Memory B cell (primary cell): ENCODE results near the gene UNC119B.
"Not testable (repeated sequence)": the region's sequence is repeated elsewhere in the genome, so short reads cannot be mapped to it uniquely, and the experiment has no call there.

Experiments
- ATAC-seq: fragments of 150-1000 bp; cut with Tn5 transposase; 2 replicates; pipeline ENCODE4 v1.10.0; 2021; ENCODE audit warnings: low read depth, mild to moderate bottlenecking, moderate library complexity
- DNase-seq, 2 donors: peaks; one replicate each; pipeline ENCODE4 v3.0.0; 2022; ENCODE audit warnings: low spot score in 2 of 2
- H3K27ac Mint-ChIP-seq: one replicate; pipeline ENCODE4 v1.8.0; 2022; ENCODE audit warnings: mild to moderate bottlenecking, moderate library complexity, mixed read lengths
- H3K27me3 Mint-ChIP-seq: one replicate; pipeline ENCODE4 v1.8.0; 2022; ENCODE audit warnings: mixed read lengths
- H3K36me3 Mint-ChIP-seq: one replicate; pipeline ENCODE4 v1.8.0; 2022; ENCODE audit warnings: mild to moderate bottlenecking, mixed read lengths
- H3K4me1 Mint-ChIP-seq: one replicate; pipeline ENCODE4 v1.8.0; 2022; ENCODE audit warnings: mixed read lengths
- H3K4me3 Mint-ChIP-seq: one replicate; pipeline ENCODE4 v1.8.0; 2022; ENCODE audit warnings: mild to moderate bottlenecking, moderate library complexity, mixed read lengths
- H3K9me3 Mint-ChIP-seq: one replicate; pipeline ENCODE4 v1.8.0; 2022; ENCODE audit warnings: mixed read lengths

The UNC119B gene

DNA sequence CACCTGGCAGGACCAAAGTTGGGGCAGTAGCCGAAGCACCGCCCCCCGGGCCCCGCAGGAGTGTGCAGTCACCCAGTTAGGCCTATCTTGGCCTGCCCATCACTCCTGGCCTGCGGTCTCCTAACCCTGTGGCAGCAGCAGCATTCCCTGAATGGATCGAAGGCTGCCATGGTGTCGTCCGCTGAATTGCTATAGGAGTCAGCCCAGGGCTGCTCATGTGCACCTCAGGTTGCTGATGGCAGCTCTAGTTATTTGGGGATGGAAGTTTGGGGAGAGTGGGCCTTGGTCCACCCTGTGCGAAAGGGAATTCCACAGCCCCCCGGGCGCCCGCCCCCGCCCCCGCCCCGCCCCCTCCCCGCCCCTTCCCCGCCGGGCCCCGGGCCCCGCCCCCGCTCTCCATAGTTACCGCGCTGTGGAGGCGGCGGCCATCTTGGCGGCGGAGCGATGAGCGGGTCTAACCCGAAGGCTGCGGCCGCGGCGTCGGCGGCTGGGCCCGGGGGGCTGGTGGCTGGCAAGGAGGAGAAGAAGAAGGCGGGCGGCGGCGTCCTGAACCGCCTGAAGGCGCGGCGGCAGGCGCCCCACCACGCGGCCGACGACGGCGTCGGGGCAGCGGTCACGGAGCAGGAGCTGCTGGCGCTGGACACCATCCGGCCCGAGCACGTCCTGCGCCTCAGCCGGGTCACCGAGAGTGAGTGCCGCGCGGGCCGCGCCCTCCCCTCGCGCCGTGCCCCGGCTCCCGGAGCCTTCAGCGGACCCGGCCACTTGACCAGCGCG, at the start of gene UNC119B:
Gene UNC119B, plus strand, starts transcription at position 428 of the 774 bp plus-strand sequence. Its CDS starts 17 bp downstream, at position 445.
- no peaks in the 10 kb centered on the region for H3K9me3 Mint-ChIP-seq
- peak within 1 kb of the TSS; percentile 90 for H3K4me3 Mint-ChIP-seq
- peak within 1 kb of the TSS; percentile 78 for H3K27ac Mint-ChIP-seq
- H3K27me3 Mint-ChIP-seq = no peaks in the 10 kb centered on the region
- peaks cover 5% of the 10 kb centered on the region for H3K36me3 Mint-ChIP-seq
- DNase-seq = peak; percentile 50 to 64
- H3K4me1 Mint-ChIP-seq = peaks cover 21% of the 10 kb centered on the region
- peak; percentile 87 for ATAC-seq

DNA sequence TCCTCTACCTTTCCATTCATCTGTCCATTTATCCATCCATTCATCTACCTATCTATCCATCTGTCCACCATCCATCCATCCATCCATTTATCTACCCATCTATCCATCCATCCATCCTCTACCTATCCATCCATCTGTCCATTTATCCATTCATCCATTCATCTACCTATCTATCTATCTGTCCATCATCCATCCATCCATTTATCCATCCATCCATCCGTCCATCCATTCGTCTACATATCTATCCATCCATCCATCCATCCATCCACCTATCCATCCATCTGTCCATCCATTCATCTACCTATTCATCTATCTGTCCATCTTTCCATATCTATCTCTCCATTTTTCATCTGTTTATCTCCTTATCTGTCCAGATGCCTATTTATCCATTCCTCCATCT, 48.8 kb upstream of the UNC119B start:
- Mint-ChIP-seq H3K27me3 (peaks cover 2% of the 10 kb centered on the region), H3K4me3 (no peak overlapping the region), H3K36me3 (no peaks in the 10 kb centered on the region), H3K27ac (no peak overlapping the region), H3K4me1 (peaks cover 14% of the 10 kb centered on the region), H3K9me3 (no peaks in the 10 kb centered on the region)
- ATAC-seq = no peak
- no peak for DNase-seq

DNA sequence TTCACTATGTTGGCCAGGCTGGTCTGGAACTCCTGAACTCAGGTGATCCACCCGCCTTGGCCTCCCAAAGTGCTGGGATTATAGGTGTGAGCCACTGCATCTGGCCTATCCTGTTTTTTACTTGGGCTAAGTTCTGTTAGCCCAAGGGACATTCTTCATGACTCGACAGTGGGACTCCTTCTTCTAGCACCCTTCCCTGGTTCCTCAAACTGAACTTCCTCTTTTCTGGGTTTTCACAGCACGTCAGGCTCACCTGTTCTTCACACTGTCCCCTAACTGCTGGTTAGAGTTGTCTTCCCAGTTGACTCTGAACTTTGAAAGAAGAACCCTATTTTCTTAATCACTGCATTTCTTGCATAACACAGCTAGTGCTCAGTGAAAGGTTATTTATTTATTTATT, 47.4 kb upstream of the UNC119B start:
- Mint-ChIP-seq H3K27ac (no peak overlapping the region), H3K4me1 (peaks cover 17% of the 10 kb centered on the region)

DNA sequence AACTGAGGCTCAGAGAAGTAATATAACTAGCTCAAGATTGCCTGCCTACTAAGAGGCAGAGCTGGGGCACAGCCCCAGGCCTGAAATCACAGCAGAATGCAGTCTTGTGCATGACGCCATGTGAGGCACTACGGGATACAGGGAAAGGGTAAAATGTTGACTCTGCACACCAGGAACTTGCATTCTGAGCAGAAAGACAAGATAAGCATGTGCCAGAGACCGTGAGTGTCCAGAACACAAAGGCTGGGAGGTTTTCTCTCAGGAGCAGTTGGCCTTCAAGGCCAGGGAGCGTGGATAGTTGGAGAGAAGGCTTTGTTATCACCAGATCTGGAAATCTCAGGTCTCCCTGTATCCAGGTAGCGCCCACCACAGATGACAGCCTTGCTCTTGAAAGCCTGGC, 46.5 kb upstream of the UNC119B start:
- Mint-ChIP-seq H3K27ac (no peak overlapping the region), H3K4me3 (no peak overlapping the region), H3K4me1 (peaks cover 22% of the 10 kb centered on the region), H3K9me3 (no peaks in the 10 kb centered on the region), H3K36me3 (no peaks in the 10 kb centered on the region), H3K27me3 (peaks cover 2% of the 10 kb centered on the region)
- DNase-seq = no peak
- no peak for ATAC-seq

More for the DNA sequence above, 47.4 kb upstream of the UNC119B start:
- Mint-ChIP-seq H3K4me3 (peak overlapping the region; percentile 52), H3K36me3 (no peaks in the 10 kb centered on the region), H3K9me3 (no peaks in the 10 kb centered on the region), H3K27me3 (peaks cover 2% of the 10 kb centered on the region)
- ATAC-seq (peak; percentile 100), DNase-seq (peak in 1 of 2 donors; percentile 72)

DNA sequence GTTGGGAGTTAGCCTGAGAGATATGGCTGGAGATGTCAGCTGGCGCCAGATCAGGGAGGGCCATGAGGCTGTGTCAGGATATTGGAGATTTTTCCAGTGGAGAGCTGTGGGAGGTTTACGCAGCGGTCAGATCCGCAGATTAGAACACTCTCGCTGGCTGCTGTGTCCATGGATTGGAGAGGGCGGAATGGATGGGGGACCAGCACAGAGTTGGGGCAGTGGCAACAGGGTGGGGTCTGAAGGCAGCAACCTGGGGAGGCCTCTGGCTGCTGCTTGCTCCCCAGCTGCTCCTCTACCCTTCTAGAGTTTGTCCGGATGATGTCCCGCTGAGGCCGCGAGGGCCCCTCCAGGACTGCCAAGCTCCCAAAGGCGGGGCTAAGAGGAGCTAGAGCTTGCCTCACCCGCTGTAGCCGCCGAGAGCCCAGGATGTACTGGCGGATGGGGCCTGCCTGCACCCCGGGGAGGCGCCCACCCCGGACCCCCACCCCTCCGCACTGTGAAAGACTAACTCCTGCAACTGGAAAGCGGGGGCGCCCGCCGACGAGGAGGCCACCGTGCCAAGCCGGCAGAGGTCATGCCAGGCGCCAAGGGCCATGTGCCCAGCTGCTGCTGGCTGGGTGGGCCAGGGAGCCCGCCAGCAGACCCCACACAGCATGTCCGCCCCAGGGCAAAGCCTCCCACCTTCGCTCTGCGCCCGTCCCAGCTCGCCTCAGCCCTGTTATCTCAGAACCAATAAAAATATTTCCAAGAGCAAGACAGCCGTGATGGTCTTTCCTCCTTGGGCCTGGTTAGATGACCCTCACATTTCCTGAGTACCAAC, 43.5 kb upstream of the UNC119B start:
- Mint-ChIP-seq H3K4me1 (peaks cover 36% of the 10 kb centered on the region), H3K4me3 (no peak overlapping the region), H3K36me3 (no peaks in the 10 kb centered on the region), H3K27me3 (no peaks in the 10 kb centered on the region), H3K27ac (peak overlapping the region; percentile 7), H3K9me3 (no peaks in the 10 kb centered on the region)
- ATAC-seq (no peak), DNase-seq (no peak)

DNA sequence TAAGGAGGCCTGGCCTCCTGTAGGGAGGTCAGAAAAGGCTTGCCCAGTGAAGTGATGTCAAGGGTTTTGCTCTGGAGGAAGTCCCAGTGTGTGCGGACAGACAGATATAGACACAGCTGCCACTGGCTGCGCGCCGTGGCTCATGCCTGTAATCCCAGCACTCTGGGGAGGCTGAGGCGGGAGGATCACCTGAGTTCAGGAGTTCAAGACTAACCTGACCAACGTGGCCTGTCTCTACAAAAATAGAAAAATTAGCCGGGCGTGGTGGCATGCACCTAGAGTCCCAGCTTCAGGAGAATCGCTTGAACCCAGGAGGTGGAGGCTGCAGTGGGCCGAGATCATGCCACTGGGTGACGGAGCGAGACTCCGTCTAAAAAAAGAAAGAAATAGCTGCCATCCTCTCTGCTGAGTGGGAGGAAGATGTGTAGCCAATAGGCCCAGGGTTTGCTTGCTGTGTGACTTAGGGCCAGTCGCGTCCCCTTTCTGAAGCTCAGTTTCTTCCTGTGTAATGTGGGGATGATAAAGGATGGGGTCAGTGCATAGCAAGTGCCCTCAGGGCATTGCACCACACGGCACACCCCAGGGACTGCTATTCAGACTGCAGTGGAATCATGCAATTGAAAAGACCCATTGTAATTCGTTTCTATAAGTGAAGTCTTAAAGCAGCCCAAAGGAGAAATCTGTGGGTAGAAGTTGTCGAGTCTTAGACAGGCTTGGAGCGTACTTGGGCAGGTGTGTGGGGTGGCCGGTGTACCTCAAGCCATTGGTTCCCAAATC, 42.0 kb upstream of the UNC119B start:
- peaks cover 32% of the 10 kb centered on the region for H3K4me1 Mint-ChIP-seq
- no peaks in the 10 kb centered on the region for H3K36me3 Mint-ChIP-seq
- H3K4me3 Mint-ChIP-seq = no peak overlapping the region
- no peaks in the 10 kb centered on the region for H3K27me3 Mint-ChIP-seq
- no peak for DNase-seq
- no peak for ATAC-seq
- H3K27ac Mint-ChIP-seq = no peak overlapping the region
- H3K9me3 Mint-ChIP-seq = no peaks in the 10 kb centered on the region

DNA sequence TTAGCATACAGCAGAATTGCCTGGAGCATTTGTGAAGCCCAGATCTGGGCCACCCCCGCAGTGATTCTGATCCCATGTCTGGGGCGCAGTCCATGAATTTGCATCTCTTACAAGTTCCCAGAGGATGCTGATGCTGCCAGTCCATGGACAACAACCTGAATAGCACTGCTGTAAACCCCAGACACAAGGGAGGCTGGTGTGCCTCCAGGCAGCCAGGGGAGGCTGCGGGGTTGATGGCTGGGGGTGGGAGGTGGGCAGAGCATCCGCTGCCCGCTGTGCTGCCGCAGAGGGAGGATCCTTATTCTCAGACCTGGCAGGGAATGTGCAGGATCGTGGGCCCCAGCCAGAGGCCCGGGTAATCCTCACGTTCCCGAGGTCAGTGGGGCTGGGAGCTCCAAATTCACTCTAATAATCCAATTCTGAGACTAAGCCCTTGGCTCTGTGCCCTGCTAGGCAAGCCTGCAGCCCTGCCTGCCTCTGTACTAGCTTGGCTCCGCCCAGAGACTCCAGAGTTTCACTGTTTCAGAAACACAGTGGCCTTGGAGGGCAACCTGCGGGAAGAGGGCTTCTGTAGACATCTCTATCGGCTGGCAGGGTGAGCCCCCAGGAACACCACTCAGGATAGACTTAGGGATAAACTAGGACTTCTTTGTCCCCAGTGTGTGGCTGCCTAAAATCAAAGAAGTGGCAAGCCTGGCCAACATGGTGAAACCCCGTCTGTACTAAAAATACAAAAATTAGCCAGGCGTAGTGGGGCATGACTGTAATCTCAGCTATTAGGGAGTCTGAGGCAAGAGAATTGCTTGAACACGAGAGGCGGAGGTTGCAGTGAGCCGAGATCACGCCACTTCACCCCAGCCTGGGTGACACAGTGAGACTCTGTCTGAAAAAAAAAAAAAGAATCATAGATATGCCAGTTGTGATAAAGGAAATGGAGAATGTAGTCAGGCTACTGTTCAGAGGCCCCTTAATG, 41.1 kb upstream of the UNC119B start:
- Mint-ChIP-seq H3K9me3 (no peaks in the 10 kb centered on the region), H3K4me3 (peak overlapping the region; percentile 66), H3K36me3 (no peaks in the 10 kb centered on the region), H3K27ac (no peak overlapping the region), H3K4me1 (peaks cover 31% of the 10 kb centered on the region), H3K27me3 (no peaks in the 10 kb centered on the region)
- DNase-seq (peak in 1 of 2 donors; percentile 51), ATAC-seq (peak; percentile 75)

DNA sequence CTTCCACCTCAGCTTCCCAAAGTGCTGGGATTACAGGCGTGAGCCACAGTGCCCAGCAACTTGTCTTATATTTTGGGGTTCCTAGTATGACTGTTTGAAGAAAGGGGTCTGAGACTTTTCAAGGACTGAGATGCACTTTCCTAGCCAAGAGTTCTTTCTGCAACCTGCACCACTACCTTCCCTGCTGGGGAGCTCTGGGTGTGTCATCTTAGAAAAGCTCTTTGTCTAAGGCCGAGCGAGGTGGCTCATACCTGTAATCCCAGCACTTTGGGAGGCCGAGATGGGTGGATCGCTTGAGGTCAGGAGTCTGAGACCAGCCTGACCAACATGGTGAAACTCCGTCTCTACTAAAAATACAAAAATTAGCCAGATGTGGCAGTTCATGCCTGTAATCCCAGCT, 40.0 kb upstream of the UNC119B start:
- H3K36me3 Mint-ChIP-seq, ATAC-seq, DNase-seq, H3K9me3 Mint-ChIP-seq, H3K27me3 Mint-ChIP-seq, H3K27ac Mint-ChIP-seq, H3K4me3 Mint-ChIP-seq: not testable (repeated sequence)
- peaks cover 34% of the 10 kb centered on the region for H3K4me1 Mint-ChIP-seq

DNA sequence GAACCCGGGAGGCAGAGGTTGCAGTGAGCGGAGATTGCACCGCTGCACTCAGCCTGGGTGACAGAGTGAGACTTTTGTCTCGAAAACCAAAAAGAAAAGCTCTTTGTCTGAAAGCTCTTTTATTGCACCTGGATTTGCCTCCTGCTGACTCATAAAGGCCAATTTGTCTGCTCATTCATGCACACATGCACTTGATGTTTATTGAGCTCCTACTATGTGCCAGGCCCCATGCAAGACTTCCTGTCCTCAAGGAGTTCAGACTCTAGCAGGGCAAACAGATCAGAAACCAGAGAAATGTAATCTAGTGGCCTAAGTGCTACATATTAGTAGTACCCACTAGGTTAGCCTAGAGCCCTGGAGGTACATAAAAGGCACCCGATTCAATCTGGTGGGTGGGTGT, 39.6 kb upstream of the UNC119B start:
- no peaks in the 10 kb centered on the region for H3K27me3 Mint-ChIP-seq
- no peaks in the 10 kb centered on the region for H3K36me3 Mint-ChIP-seq
- no peak overlapping the region for H3K27ac Mint-ChIP-seq
- H3K4me3 Mint-ChIP-seq = no peak overlapping the region
- DNase-seq (no peak), ATAC-seq (no peak)
- peaks cover 36% of the 10 kb centered on the region for H3K4me1 Mint-ChIP-seq
- no peaks in the 10 kb centered on the region for H3K9me3 Mint-ChIP-seq

DNA sequence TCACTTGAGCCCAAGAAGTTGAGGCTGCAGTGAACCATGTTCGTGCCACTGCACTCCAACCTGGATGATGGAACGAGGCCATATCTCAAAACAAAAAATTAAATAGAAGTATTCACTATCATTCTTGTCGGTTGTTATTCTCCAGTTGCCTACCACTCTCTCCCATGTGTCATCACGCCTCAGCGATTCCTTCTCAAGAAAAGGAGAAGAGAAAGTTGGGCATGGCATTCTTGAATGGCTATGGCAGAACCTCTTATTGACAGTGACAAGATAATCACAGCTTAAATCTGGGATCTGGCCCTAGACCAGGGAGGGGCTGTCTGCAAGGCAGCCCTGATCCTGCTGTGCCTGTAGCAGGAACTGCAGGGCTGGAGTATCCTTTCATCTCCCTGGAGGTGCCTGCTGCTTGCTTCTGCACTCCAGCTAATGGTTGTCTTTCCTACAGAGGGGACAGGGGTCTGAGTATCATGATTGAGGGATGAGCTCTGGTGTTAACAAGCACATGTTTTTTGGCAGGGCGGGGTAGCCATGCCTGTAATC, 36.1 kb upstream of the UNC119B start:
- Mint-ChIP-seq H3K27me3 (no peaks in the 10 kb centered on the region), H3K4me1 (peaks cover 32% of the 10 kb centered on the region), H3K4me3 (peak overlapping the region; percentile 42), H3K9me3 (no peaks in the 10 kb centered on the region), H3K27ac (no peak overlapping the region), H3K36me3 (no peaks in the 10 kb centered on the region)
- ATAC-seq (peak; percentile 77), DNase-seq (peak; percentile 34 to 53)

DNA sequence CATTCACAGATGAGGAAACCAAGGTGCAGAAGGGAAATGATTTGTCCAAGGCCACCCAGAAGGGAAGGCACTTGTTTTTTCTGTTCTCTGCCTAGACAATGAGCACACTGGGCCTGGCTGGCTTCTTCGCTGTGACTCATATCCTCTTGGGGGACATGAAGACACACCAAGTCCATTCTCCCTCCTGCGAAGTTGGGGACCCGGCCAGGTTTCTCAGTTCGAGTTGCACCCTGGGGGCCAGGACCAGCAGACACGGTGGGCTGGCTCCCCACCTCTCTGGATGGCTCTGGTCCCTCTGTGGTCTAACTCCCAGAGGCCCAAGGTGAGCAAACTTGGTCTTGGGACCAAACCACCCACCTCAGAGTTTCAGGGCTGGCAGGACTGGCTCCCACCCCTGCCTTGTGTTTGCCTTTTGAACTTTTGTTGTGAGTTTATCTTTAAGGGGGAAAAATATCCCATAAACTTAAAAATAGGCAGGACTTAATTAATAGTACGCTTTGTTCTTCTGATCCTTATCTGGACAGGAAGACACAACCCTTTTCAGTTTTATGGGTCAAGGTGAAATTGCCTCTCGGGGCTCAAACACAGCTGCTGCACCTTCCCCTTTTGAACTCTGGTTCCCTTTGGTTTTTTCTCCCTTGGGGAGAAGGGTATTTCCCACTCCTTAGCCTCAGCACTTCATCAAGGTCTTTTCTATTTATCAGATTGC, 32.3 kb upstream of the UNC119B start:
- Mint-ChIP-seq H3K27ac (no peak overlapping the region), H3K4me1 (peaks cover 15% of the 10 kb centered on the region), H3K4me3 (peak overlapping the region; percentile 7), H3K36me3 (no peaks in the 10 kb centered on the region), H3K9me3 (no peaks in the 10 kb centered on the region), H3K27me3 (no peaks in the 10 kb centered on the region)
- ATAC-seq = peak; percentile 58
- DNase-seq = no peak

DNA sequence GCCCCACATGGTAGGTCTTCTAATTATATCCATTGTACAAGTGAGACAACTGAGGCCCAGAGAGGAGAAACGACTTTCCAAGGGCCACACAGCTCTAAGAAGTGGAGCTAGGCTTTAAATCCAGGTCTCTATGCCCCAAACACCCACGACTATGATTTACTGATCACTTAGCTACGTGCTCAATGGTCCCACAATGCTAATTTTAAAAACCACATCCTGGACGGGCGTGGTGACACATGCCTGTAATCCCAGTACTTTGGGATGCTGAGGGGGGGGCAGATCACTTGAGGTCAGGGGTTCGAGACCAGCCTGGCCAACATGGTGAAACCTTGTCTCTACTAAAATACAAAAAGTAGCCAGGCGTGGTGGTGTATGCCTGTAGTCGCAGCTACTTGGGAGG, 31.7 kb upstream of the UNC119B start:
- H3K27me3 Mint-ChIP-seq = no peaks in the 10 kb centered on the region
- no peaks in the 10 kb centered on the region for H3K9me3 Mint-ChIP-seq
- peak overlapping the region; percentile 14 for H3K4me3 Mint-ChIP-seq
- H3K36me3 Mint-ChIP-seq = no peaks in the 10 kb centered on the region
- no peak for DNase-seq
- H3K27ac Mint-ChIP-seq = no peak overlapping the region
- no peak for ATAC-seq
- peaks cover 15% of the 10 kb centered on the region for H3K4me1 Mint-ChIP-seq
